HepG2 (cell line): ENCODE data around the gene DNAL4. TPM values are rescaled to one million over a fixed set of nuclear protein-coding genes. Genes with fewer than 3 reads are reported as not detected.

Experiments
- ARID4A ChIP-seq: sonication (generic); formaldehyde crosslinking; IDR thresholded peaks from 2 replicates; pipeline ENCODE4 v1.5.0; 2020; ENCODE audit warnings: mild to moderate bottlenecking, missing genetic modification reagents, borderline replicate concordance
- ELK4 ChIP-seq: sonication (generic); formaldehyde crosslinking; IDR thresholded peaks from 2 replicates; pipeline ENCODE4 v1.9.0; 2021; ENCODE audit warnings: missing genetic modification reagents, borderline replicate concordance
- FIP1L1 ChIP-seq: fragments of 200-400 bp; formaldehyde crosslinking; IDR thresholded peaks from 2 replicates; pipeline ENCODE4 v1.6.1; 2018; ENCODE audit warnings: low read depth, mild to moderate bottlenecking, low read length, moderate library complexity, borderline replicate concordance; ENCODE audit not compliant: insufficient read depth
- FLYWCH1 ChIP-seq: sonication (generic); formaldehyde crosslinking; IDR thresholded peaks from 2 replicates; pipeline ENCODE4 v1.8.1; 2023; ENCODE audit warnings: mild to moderate bottlenecking, missing genetic modification reagents
- KLF6 ChIP-seq: IDR thresholded peaks from 2 replicates; pipeline ENCODE4 v1.8.0; 2016; ENCODE audit warnings: missing biosample characterization, missing genetic modification reagents
- MTERF4 ChIP-seq: sonication (generic); formaldehyde crosslinking; IDR thresholded peaks from 2 replicates; pipeline ENCODE4 v1.8.0; 2023; ENCODE audit warnings: mild to moderate bottlenecking, missing genetic modification reagents
- NFE2L2 ChIP-seq: fragments of 150-350 bp; IDR thresholded peaks from 2 replicates; pipeline ENCODE4 v1.6.1; 2014; ENCODE audit warnings: low read length
- NONO ChIP-seq, 2 experiments: fragments of 450-650 bp in 1 of 2; sonication (generic) in 1 of 2; formaldehyde crosslinking in 1 of 2; IDR thresholded peaks in 1 of 2; conservative IDR thresholded peaks in 1 of 2; 2 replicates each; pipeline versions ENCODE4 v1.6.1 to v1.8.0; 2017 to 2022; ENCODE audit warnings: mild to moderate bottlenecking in 1 of 2, missing genetic modification reagents in 1 of 2, moderate library complexity in 1 of 2
- ONECUT2 ChIP-seq: sonication (generic); formaldehyde crosslinking; IDR thresholded peaks from 2 replicates; pipeline ENCODE4 v1.4.0; 2020; ENCODE audit warnings: missing genetic modification reagents
- POLR2AphosphoS2 ChIP-seq: IDR thresholded peaks from 2 replicates; pipeline ENCODE4 v1.6.1; 2011; ENCODE audit warnings: low read depth, low read length, improper control_type of control experiment
- SP140L ChIP-seq: sonication (generic); formaldehyde crosslinking; IDR thresholded peaks from 2 replicates; pipeline ENCODE4 v1.4.0; 2020; ENCODE audit warnings: missing genetic modification reagents, borderline replicate concordance
- ZNF101 ChIP-seq: sonication (generic); formaldehyde crosslinking; IDR thresholded peaks from 2 replicates; pipeline ENCODE4 v1.4.0; 2020; ENCODE audit warnings: mild to moderate bottlenecking, low read depth, missing genetic modification reagents, borderline replicate concordance
- ZNF136 ChIP-seq: sonication (generic); formaldehyde crosslinking; IDR thresholded peaks from 2 replicates; pipeline ENCODE4 v1.8.1; 2022; ENCODE audit warnings: low read depth, mild to moderate bottlenecking, moderate library complexity, missing genetic modification reagents
- ZNF256 ChIP-seq: sonication (generic); formaldehyde crosslinking; conservative IDR thresholded peaks from 2 replicates; pipeline ENCODE4 v1.4.0; 2020; ENCODE audit warnings: missing genetic modification reagents
- ZNF337 ChIP-seq: sonication (generic); formaldehyde crosslinking; IDR thresholded peaks from 2 replicates; pipeline ENCODE4 v1.5.1; 2020; ENCODE audit warnings: missing genetic modification reagents, low read depth, mild to moderate bottlenecking, borderline replicate concordance
- ZNF34 ChIP-seq: sonication (generic); formaldehyde crosslinking; IDR thresholded peaks from 2 replicates; pipeline ENCODE4 v1.4.0; 2020; ENCODE audit warnings: mild to moderate bottlenecking, missing genetic modification reagents, borderline replicate concordance
- ZNF451 ChIP-seq: sonication (generic); formaldehyde crosslinking; IDR thresholded peaks from 2 replicates; pipeline ENCODE4 v1.5.0; 2020; ENCODE audit warnings: mild to moderate bottlenecking, missing genetic modification reagents
- ZNF747 ChIP-seq: sonication (generic); formaldehyde crosslinking; IDR thresholded peaks from 2 replicates; pipeline ENCODE4 v1.8.1; 2023; ENCODE audit warnings: missing genetic modification reagents, mild to moderate bottlenecking, borderline replicate concordance
- ZUFSP ChIP-seq: sonication (generic); formaldehyde crosslinking; IDR thresholded peaks from 2 replicates; pipeline ENCODE4 v1.9.0; 2021; ENCODE audit warnings: missing genetic modification reagents, mild to moderate bottlenecking, borderline replicate concordance
- polyA plus RNA-seq, 8 experiments: library from polyadenylated mRNA; depleted of rRNA in 3 of 8; stranded (reverse) in 7 of 8; unstranded in 1 of 8; fragments of >200 nt; fragmentation: Illumina TruSeq in 4 of 8; extraction: Trizol in 4 of 8; gene quantifications; 2 replicates each; pipeline versions ENCODE4 v1.2.1 to v1.2.3, GENCODE V29; 2011 to 2016; ENCODE audit warnings: low read depth in 4 of 8, missing spikeins in 1 of 8, mixed read lengths in 1 of 8; ENCODE audit not compliant: insufficient read depth in 1 of 8
- total RNA-seq, 5 experiments: library from RNA; depleted of rRNA; stranded (reverse); fragments of >200 nt; fragmentation: Illumina TruSeq; extraction: Trizol; gene quantifications; 2 replicates each; pipeline ENCODE4 v1.2.3, GENCODE V29; 2016; ENCODE audit warnings: low read depth in 1 of 5

Gene DNAL4
- total and polyA plus RNA-seq, 2 of the 13 experiments (the other 11 are each of a cell fraction or from before 2014, with no cell fraction given): 8.0 to 10.7 TPM

GRCh38 chr22:38755155-38755910, 38.6 kb downstream of the DNAL4 start (continued):
- TF ChIP-seq NONO (IDR thresholded peaks at IDR 0.05) (no peak), NONO (CRISPR knock-in tag; conservative IDR thresholded peaks at IDR 0.05) (peak; percentile 84), FIP1L1 (no peak), ZUFSP (CRISPR knock-in tag) (no peak), ZNF256 (CRISPR knock-in tag) (no peak), ELK4 (CRISPR knock-in tag) (no peak), ZNF451 (0 out of 2 replicates have a peak, but pooled peaks have one; percentile 22), ZNF101 (CRISPR knock-in tag) (0 out of 2 replicates have a peak, but pooled peaks have one; percentile 58), ZNF34 (CRISPR knock-in tag) (no peak), ZNF337 (peak; percentile 50; the same call in 1 of the 2 replicates), FLYWCH1 (CRISPR knock-in tag) (no peak), KLF6 (no peak), NFE2L2 (no peak), ARID4A (CRISPR knock-in tag) (peak; percentile 68; the same call in 1 of the 2 replicates), ZNF747 (CRISPR knock-in tag) (peak; percentile 82), ZNF136 (CRISPR knock-in tag) (no peak), MTERF4 (CRISPR knock-in tag) (no peak), ONECUT2 (CRISPR knock-in tag) (no peak), SP140L (CRISPR knock-in tag) (no peak), POLR2AphosphoS2 (no peak)
